ENCODE data around the gene KRT75.

The KRT75 gene

DNA sequence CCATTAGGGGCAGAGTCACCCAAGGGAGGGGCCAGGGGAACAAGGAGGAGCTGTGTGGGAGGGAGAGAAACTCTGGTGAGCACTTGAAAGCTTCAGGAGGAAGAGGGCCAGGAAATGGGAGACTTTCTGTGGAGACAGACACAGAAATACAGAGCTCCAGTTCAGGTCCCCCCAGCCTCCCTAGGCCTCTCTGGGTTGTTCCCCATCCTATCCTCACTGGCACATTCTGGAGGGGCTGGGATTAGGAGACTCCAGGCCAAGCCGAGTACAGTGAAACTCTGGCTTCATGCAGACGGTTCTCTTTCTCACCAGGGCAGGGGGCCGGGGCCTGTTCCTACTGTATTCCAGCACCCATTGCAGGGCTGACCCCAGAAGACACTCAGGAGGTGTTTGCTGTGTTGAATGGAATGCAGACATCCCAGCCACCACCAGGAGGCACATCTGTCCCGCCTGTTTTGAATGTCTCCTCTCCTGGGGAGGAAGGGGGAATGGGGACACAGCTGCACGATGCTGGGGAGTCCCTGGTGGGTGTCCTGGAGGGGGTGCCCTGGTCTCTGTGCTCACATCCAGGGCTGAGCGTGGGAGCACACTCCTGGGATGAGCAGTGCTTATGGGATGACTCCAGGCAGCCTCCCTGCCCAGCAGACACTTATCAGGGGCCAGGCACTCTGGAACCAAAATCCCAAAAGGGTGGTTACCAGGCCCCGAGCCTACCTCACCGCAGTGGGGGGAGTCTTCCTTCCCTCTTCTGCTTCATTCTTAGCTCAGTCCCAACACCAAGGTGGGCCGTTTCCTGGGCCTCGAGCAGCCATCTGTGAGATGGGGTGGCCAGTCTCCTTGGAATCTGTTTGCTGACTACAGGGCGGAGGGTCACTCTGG lies 43.2 kb downstream of the KRT75 start:
- no peak for DNase-seq

DNA sequence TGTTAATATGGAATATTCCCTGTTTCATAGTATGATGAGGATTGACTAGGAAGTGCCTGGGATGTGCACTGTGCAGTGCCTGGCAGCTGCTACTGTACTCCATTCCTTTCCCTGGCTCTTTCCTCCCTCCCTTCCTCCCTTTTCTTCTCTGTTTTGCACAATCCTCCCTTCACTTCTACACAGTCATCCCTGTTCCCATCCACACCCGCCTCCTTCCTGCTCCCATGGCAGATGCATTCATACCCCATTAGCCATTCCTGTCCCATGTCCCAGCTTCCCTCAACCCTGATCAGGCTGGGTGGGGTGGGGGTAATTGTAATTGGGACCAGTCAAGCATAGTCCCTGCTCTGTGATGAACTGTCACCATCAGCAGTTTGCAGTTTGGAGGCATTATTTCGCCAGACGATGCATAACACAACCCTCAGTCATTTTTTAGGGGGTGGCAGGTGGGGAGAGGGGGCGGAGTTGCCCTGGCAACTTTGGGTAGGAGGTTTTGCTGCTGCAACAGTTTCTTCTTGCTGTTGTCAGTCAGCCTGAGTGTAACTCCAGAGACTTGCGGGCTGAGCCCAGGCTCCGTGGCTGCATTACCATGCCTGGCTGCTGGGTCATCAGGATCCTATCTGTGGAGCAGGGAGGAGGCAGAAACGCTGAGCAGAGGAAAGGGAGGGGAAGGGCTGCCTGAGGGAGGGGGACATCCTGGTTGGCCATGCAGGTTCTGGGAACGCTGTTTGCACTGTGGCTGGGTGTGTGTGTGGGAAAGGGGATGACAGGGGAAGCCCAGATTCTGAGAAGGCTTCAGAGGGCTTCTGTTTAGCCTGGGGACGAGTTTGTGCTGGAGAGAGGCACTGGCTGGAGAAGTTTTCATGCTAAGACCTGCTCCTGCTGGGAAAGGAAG lies 44.6 kb downstream of the KRT75 start:
- no peak for DNase-seq

DNA sequence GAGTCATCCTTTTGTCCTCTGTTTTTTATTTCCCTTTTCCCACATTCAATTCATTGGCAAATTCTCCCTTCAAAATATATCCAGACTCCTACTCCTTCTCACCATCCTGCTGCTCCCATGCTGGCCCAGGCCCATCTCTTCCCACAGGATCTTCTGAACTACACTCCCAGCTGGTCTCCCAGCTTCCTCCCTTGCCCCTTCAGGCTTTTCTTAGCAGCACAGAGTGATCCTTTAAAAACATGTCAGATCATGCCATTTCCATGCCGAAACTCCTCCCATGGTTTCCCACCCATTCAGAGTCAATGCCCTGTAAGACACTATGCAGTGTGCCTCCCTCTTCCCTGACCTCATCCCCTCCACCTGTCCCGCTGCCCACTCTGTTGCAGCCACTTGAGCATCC lies 46.3 kb downstream of the KRT75 start:
- DNase-seq = no peak

DNA sequence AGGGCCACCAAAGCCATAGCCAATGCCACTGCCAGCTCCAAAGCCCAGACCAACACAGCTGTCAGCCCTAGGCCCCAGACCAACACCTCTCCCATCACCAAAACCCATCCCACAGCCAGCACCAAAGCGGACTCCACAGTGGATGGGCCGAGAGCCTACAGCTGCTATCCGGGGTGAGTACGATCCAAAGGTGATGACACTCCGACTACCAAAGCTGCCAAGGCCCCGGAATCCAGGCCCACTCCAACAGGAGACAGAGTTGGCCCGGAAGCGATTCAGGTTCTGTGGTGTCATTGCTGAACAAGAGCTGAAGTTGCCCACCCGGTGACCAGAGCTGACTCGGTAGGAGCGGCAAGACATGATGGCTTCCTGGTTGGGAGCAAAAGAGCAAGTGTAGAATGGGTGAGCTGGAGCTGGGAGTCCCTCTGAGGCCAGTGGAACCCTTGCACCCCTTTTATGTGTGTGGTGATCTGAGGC lies 48.9 kb downstream of the KRT75 start, which contains the start of gene KRT84:
KRT84 (minus strand) TSS at position 427 of the 477 bp plus-strand sequence; CDS start at position 360, 67 bp downstream.
- DNase-seq = no peak

DNA sequence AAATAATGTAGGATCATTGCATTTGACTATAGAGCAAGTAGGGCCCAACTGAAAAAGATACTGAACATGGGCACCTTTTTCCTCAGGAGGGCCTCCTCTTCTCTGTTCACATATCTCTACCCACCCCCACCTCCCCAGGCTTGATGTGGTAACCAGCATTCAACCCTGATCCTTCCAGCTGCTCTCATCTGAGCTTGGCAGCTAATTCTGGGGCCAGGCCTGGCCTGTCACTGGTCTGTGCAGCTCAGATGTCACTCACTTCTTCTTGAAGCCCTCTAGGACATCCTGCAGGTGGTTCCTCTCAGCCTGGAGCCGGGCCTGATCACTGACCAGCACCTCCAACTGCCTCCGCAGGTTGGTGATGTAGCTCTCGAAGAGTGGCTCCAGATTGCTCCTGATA lies 50.8 kb downstream of the KRT75 start:
- no peak for DNase-seq

DNA sequence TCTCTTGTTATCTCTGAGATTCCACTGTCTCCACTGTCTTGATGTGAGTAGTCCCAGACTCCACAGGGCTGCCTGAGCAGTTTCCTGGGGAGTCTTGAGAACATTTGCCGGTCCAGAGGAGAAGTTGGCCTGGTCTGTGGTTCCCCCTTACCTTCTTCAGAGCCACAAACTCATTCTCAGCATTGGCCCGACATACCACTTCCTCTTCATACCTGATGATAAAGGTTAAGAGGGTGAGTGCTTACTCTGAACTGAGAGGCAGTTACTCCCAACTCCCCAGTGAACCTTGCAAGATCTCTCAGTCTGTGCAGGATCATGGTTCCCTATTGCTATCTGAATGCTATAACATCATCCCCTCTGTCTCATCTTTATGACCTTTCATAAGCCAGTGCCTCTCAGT lies 51.3 kb downstream of the KRT75 start:
- no peak for DNase-seq

DNA sequence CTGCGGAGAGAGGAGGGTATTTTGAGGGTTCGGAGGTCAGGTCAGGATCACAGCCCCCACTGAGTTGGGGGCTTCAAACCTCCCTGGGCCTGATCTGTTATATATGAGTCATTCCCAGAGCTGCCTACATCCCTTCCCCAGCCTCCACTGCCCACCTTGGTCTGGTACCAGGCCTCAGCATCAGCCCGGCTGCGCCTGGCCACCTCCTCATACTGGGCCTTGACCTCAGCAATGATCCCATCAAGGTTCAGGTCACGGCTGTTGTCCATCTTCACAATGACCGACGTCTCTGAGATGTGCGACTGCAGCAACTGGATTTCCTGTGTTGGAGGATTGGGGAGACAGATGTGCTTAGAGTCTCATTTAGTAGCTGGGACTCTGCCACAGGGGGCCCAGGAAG lies 53.0 kb downstream of the KRT75 start:
- no peak for DNase-seq

DNA sequence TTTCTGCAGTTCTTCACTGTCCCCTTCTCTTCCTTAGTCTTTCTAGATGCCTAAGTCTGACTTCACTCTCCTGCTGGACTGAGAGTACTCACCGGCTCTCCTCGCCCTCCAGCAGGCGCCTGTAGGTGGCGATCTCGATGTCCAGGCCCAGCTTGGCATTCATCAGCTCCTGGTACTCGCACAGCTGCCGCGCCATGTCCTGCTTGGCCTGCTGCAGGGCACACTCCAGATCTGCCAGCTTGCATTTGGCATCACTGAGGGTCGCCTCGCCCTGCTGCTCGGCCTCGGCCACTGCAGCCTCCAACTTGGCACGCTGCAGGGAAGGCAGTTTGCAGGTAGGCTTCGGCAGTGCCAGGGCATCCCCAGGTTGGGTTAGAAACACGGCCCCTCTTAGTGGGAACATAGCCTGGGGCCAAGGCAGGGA lies 53.9 kb downstream of the KRT75 start:
- DNase-seq = no peak

DNA sequence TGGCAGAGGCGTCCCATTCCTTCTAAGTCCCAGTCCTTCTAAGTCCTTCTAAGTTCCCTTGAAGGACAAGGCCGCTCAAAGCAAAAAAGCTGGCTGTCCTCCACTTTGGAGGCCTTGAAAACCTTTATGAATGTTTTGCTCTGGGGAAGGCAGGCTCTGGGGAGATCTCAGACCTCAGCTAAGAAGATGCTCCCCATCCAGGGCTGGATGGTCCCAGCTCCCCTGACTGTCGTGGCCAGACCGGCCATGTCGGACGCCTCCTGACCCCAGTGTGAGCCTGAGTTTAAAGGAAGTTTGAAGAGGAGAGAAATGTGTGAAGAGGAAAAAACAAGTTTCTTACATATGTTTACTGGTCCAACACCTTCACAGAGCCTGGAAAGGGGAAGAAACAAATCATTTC lies 54.6 kb downstream of the KRT75 start:
- DNase-seq = no peak

DNA sequence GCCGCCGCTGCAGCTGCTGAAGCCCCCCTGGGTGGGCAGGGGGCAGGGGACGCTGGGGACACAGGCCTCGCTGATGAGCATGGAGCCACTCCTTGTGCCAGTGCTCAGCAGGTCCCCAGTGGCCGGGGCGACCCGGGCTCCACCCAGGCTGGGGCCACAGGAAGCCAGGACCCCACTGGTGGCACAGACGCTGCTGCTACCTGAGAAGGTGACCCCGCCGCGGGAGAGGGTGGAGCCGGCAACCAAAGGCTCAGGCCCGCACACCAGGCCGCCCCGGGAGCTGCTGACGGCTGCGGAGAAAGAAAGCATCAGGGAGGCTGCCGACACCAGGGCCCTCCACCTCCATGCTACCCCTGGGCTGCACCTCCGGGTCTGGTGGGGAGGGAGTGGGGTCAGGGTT lies 56.1 kb downstream of the KRT75 start:
- DNase-seq = no peak

DNA sequence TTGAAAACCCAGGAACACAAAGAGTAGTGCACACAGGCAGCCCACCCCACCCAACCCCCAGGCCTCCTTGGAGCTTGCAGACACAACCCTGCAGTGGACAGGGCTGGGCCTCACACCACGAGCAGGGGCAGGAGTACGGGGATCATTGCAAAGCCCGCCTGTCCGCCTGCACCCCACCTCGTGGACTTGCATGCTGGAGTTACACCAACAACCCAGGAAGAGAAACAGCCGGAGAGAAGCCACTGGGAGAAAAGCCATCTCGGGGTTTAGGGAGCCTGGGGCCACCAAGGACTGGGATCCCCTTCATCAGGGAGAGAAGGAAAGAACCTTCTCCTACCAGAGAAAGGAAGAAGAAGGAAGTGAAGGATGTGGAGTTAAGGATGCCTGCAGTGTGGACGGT lies 56.9 kb downstream of the KRT75 start:
- DNase-seq = no peak
